NCI-H748 (cell line): Measurements from ENCODE around the gene RAP1GAP2.
"Not testable (repeated sequence)": the region's sequence is repeated elsewhere in the genome, so short reads cannot be mapped to it uniquely, and the experiment has no call there.

Experiments
- DNase-seq: peaks from one replicate; lab custom pipeline; 2025; ENCODE audit not compliant: unreplicated experiment; lab: John Stamatoyannopoulos, UW

RAP1GAP2 gene

DNA sequence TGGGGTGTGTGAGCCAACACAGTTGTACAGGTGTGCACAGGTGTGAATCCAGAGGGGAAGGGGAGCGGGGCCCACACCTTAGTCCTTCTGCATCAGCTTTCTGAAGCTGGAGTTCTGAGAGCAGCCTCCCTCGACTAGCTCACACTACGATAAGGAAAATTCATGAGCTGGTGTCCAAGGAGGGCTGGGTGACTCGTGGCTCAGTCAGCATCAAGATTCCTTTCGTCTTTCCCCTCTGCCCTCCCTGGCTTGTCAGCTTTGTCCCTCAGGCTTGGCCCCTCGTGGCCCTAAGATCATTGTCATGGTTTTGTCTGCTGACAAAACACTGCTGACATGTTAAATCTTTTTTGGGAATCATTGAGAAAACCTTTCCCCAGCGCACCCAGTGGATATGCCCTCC is 219.7 kb downstream of the RAP1GAP2 start:
- DNase-seq = no peak

DNA sequence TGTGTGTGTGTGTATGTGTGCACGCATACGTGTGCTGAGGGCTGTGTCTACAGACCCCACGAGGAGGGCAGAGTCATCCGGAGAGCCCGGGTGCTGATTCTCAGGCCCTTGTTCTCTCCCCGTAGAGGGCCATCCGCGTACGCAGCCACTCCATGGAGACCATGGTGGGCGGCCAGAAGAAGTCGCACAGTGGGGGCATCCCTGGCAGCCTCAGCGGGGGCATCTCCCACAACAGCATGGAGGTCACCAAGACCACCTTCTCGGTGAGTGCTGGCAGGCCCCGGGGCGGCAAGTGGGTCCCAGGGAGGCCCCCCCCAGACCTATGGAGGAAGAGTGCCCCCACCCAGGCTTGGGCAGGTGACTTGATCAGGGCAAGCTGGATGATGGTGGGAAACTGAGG is 221.7 kb downstream of the RAP1GAP2 start:
- no peak for DNase-seq

DNA sequence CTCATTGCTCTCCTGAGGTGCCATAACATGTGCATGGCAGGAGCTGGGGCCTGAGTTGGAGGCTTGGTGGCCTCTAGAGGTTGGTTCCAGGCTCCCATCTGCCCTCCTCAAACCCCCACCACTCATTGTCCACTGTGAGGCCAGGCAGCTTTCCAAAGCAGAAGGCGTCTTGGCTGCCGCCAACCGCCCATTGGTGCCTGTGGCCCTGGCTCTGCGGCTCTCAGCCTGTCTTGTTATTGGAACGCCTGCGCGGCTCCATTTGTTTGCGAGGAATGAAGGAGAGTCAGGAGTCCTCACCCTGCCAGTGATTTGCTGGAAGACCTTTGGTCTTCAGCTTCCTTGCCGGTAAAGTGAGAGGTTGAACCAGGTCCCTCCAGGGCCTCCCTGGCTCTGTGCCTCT is 223.5 kb downstream of the RAP1GAP2 start:
- no peak for DNase-seq

DNA sequence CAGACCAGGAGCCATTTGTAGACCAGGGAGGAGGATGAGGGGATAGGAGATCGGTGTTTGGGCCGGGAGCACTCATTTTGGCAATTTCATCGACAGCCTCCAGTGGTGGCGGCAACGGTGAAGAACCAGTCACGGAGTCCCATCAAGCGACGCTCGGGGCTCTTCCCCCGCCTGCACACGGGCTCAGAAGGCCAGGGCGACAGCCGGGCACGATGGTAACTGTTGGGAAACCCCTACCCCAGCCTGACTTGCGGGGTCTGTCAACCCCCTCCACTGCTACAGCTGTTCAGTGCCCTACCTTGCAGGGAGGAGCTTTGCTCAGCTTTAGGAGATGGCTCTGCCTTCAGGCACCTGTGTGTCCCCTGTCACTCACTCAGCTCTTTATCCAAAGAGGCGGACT is 224.1 kb downstream of the RAP1GAP2 start:
- no peak for DNase-seq

DNA sequence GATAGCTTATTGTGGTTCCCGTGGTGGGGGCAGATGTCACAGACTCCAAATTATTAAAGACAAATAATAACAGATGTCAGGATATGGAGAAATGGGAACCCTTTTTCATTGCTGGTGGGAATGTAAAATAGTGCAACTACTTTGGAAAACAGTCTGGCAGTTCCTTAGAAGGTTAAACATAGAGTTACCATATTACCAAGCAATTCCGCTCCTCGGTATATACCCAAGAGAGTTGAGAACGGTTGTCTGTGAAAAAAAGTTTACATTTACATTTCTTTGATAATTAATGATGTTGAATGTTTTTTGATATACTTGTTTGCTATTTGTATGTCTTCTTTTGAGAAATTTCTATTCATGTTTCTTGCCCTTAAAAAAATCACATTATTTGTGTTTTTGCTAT is 226.0 kb downstream of the RAP1GAP2 start:
- DNase-seq = no peak

DNA sequence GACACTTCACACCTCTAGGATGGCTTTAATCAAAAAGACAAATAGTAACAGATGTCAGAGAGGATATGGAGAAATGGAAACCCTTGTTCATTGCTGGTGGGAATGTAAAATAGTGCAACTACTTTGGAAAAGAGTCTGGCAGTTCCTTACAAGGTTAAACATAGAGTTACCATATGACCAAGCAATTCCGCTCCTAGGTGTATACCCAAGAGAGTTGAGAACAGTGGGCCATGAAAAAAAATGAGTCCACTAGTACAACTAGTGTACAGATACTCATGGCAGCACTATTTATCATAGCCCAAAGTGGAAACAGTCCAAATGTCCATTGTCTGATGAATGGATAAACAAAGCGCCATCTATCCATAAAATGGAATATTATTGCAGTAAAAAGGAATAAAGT is 228.1 kb downstream of the RAP1GAP2 start:
- no peak for DNase-seq

DNA sequence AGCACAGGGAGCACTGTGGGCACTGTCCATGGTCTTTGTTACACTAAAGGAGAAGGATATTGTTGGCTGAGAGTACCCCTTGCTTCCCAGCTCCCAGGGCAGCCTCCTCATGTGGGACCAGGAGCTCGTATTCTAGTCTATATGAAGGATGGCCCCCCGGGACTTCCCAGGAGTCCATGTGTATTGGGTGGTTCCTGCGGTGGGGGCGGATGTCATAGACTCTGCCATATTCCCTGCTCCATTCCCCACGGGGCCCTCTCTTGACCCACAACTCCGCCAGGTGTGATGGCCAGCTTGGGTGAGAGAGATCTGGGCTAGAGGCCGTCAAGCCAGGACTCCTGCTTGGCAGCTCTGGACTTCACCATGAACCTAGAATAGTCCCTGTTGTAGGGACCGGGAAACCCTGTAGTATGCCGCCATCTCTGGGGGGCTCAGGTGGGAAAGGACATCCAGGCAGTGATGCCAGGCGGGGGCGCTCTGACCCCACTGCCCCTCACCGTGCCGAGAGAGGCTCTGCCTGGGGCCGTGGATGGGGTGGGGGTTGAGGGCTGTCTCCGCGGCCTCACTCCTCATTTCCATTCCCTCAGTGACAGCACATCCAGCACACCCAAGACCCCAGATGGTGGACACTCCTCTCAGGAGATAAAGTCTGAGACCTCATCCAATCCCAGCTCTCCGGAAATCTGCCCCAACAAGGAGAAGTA is 229.3 kb downstream of the RAP1GAP2 start:
- DNase-seq = no peak

DNA sequence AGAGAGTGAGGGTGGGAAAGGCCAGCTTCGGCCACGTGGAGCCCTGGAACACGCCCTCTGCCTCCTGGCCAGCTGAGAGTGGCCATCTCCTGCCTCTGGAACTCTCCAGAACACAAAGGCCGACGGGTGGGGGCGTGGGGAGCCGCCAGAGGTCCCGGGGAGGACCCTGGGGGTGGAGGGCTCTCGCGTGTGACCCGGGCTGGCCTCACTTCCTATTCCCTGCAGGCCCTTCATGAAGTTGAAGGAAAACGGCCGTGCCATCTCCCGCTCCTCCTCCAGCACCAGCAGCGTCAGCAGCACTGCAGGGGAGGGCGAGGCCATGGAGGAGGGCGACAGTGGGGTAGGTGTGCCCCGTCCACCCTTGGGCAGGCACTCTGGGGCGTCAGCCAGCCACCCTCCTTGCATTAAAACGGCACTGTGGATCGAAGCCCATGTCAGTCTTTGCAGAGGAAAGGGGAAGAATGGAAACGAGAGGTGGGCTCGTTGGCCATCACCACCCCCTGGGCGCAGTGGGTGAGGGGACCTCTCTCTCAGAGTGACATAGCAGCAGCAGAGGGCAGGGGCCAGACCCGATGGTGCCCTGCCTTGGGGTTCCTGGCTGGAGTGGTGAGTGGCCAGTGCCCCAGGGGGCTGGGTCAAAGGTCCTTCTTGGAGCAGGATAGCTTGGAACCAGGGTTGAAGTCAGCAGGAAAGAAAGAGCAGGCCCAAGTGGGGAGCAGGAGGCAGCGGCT is 230.1 kb downstream of the RAP1GAP2 start:
- DNase-seq = no peak

DNA sequence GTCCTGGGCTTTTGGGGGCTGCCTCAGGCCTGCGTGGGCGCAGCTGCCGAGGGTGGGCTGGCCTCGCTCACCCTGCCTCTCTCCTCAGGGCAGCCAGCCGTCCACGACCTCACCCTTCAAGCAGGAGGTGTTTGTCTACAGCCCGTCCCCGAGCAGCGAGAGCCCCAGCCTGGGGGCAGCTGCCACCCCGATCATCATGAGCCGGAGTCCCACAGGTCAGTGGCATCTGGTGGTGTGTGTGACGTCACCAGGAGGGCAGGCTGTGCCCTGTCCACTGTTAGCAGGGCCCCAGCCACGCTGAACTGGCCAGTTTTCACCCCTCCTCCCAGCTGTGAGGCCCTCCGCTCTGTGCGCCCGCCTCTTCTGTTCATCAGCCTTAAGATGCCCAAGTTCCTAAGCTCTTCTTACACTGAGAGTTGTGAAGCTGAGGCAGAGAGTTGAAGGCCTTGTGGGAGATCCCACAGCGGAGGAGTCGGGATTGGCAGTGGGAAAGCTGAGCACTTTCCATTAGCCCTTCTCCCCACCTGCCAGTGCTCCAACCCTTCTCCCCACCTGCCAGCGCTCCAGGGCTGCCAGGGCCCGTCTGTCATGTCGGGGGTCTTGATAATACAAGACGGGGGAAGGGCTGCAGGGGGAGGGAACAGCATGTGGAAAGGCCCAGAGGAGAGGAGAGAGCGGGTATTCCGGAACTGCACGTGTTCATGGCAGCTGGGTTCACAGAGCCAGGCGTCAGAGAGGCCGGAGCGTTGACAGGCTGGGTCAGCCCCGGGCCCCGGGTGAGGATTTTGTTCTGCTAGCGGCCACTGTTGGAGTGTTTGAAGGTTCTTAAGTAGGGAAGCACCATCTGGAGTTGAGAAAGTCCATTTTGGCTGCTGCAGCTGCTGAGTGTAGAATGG is 230.9 kb downstream of the RAP1GAP2 start:
- DNase-seq = no peak

DNA sequence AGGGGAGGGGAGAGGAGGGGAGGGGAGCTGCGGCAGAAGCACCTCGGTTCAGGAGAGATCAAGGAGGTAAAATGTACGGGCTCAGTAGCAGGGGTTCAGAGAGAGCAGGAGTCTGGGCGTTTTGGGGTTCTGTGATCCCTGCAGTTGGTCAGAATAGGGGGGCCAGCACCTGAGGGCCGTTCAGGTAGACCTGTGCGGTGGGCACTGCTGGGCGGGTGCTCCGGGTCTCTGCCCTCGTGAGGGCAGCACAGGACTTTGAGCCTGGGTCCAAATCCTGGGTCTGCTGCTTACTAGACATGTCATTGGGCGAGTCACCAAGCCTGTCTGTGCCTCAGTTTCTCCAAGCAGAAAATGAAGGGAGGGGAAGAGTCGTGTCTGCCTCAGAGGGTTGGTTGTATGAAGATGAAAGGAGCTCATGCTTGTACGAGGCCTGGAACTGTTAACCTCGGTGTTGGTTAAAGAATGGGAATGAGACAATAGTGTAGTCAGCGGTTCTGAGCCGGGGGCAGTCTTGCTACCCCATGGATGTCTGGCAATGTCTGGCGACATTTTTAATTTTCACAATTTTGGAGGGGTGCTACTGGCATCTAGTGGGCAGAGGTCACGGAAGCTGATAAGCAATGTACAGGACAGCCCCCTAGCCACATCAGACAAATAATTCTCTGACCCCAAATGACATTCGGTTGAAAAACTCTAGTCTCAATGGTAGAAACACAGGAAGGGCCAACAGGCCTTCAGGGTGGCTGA is 231.7 kb downstream of the RAP1GAP2 start:
- no peak for DNase-seq

DNA sequence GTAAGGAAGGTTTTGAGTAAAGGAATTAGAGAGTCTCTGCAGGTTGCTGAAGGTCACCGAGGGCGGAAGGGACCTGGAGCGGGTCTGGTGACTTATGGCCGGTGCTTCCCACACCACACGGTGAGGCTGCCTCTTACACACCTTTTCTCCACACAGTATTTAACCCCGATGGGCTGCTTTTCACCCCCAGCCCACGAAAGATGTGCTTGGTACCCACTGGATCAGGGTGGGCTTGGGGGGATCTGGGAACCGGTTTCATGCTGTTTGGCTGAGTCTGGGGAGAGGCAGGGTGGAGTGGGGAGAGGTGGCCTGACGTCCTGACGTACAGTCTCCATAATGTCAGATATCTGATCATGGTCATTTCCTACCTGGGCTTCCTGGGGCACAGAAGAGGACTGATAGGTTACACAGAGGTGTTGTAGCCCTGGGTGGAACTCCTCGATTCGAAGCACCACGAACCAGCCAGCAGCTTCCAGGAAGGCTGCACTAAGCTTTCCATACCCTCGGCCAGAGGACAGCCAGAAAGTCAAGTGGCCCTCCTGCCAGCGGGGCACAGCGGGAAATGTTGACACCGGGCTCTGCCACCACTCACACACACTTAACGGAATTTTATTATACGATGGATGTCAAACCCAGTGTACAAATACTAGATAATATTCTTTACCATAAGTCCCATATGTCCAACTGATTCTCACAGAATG is 233.1 kb downstream of the RAP1GAP2 start:
- no peak for DNase-seq

DNA sequence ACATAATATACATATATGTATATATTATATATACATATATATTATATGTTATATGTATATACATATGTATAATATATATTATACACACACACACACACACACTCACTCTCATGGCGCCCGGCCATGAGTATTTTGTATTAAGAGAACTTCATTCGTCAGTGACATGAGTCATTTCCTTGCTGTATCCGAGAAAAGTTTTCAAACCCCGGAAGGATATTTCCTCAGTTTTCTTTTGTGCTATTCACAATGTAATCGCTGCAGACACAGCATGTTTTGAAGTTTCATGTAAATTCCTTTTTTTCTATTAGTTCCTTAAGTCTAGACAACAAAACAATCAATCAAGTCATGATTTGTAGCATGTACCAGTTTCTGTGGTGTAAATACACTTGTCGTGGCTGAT is 233.9 kb downstream of the RAP1GAP2 start:
- DNase-seq = no peak

DNA sequence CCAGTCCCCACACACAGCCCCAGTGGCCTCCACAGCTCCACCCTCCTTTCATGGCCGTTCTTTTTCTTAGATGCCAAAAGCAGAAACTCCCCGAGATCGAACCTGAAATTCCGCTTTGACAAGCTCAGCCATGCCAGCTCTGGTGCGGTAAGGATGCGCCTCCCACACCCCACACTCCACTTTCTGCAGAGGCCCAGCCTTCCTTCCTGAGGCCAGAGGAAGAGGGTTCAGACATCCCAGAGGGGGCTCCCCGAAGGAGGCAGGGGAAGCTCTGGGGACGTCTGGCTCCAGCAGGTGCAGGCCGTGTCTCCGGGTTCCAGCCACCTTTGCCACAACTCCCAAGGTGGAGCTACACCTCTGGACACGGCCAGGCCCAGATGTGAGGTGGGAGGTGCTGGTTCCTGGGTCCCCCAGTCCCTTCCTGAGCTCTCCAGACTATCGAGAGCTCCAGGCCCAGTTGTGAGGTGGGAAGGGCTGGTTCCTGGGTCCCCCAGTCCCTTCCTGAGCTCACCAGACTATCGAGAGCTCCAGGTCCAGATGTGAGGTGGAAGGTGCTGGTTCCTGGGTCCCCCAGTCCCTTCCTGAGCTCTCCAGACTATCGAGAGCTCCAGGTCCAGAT is 234.7 kb downstream of the RAP1GAP2 start:
- not testable (repeated sequence) for DNase-seq

DNA sequence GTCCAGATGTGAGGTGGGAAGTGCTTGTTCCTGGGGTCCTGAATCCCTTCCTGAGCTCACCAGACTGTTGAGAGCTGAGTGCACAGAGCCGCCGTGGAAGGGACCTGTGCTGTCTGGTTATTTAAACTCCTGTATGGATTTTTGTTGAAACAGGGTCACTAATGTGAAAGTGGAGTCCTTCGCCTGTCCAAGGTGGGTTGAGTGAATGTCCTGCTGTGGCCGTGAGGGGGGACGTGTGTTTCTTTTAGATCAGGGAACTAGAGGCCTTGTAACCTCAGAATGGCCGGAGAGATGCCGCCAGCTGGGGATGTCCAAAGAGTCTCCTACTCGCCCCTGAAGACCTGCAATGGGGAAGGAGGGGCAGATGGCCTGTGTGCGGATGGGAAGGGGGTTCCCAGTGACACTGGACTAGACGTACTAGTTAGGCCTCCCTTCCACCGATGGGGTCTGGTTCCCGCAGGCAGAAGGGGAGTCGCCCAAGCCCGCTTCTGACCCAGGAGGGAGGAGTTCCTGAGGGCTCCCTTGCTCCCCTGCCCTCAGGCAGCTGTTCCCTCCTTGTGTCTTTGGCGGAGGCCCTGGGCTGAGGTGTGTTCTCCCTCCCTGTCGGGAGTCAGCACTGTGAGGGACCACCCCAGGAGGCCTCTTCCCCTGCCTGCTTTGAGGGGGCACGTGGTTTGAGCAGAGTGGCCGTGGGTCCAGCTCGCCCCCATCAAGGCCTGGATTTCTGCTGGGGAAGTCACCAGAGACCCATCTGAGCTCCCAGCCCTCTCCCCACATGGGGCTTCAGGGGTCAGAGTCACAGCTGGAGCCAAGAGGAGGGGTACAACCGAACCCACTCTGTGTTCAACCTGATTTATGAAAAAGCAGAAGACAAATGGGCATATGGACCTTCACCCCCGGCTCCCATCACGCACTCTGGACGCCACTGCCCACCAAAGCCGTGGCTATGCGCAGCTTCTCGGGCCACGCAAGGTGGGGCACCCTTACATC is 236.3 kb downstream of the RAP1GAP2 start:
- DNase-seq = no peak

DNA sequence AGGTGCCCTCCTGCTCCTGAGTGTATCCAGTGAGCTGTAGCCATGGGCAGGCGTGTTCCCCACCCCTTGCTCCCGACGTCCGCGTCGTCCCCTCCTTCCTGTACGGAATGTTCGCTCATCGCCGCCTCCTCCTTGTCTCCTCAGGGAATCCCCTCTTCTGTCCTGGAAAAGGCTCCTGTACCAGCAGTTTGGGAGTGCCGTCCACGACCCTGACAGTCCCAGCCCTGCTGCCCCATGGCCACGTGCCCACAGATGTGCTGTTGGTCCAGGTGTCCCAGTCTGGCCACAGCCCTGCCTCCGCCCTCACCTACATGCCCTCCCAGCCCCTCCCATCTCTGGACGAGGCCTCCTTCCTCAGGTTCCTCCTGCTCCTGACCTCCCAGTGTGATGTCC is 237.0 kb downstream of the RAP1GAP2 start:
- DNase-seq = no peak

DNA sequence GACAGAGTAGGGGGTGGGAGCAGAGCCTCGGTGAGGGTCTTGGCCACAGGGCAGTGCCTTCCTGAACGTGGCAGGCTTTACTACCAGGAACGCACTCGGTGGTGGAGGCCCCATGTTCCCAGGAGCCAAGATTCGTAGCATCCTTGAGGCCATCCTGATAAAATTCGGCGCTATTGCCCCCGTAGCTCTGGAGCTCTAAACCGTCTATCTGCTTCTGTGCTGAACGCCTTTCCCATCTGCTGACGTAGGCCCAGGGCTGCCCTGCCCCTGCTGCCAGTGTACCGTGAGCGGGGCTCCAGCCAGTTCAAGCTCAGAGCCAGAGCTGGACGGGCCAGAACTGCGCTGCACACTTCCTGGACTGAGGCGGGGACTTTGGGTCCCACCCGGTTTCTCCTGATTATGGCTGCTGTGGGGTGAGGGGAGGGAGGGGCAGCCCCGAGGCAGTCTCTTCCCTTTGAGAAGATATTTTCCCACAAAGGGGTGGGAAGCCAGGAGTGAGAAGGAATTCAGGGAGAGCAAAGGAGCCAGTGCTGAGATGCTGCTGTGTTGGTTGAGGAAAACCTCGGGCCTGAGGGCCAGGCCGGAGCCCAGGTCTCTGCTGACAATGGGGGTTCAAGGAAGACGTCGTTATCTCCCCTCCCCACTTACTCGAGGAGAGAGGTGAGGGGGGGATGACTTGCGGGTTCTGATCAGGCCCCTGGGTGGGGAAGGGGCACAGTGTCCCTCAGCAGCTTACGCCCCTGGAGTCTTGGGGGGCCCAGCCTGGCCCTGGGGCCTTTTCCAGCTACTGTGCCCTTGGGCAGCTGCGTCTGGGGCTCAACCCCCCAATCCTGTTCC is 237.7 kb downstream of the RAP1GAP2 start:
- DNase-seq = no peak

DNA sequence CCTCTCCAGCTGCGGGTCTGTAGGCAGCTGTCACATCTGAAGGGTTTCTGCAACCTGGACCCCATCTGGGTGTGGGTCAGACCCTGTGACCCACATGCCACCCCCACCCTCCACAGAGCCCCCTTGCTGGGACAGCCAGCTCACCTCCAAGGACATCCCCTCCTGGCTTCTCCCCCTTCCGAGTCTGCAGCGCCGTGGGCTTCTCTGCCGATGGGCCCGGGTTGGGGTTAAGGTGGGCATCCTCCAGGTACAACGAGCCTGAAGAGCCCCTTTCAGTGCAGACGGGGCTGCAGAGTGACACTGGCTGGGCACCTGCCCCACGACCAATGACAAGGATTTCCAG is 238.3 kb downstream of the RAP1GAP2 start:
- no peak for DNase-seq
